IMR-90 (cell line): ENCODE measurements around the gene TBC1D4. TPM values are rescaled to one million over a fixed set of nuclear protein-coding genes. Genes with fewer than 3 reads are reported as not detected.

Source experiments
- ATAC-seq: fragments of 200-7000 bp; cut with Tn5 transposase; 2 replicates; pipeline ENCODE4 v1.9.1; 2020; ENCODE audit warnings: low read depth, mild to moderate bottlenecking, moderate library complexity
- BruUV-seq: library from RNA; stranded (reverse); fragments of 400-500 nt; replicated peaks from 2 replicates; lab custom pipeline; 2021; lab: Mats Ljungman, UMichigan
- CTCF ChIA-PET: fragments of 300-600 bp; formaldehyde crosslinking; extraction: SDS; loops from one replicate; lab custom pipeline; 2021; ENCODE audit warnings: antibody characterized with exemption; lab: Yijun Ruan, JAX
- POLR2A ChIA-PET: fragments of 300-600 bp; sonication (Branson Sonifier 250); formaldehyde crosslinking; loops from one replicate; lab custom pipeline; 2022; ENCODE audit warnings: antibody characterized with exemption; ENCODE audit not compliant: unreplicated experiment; lab: Charles Lee
- DNase-seq: peaks from one replicate; pipeline ENCODE4 v3.0.0; 2013
- H2AFZ ChIP-seq: replicated peaks from 2 replicates; pipeline ENCODE3; 2013; ENCODE audit warnings: low read length, mild to moderate bottlenecking; ENCODE audit not compliant: poor library complexity
- H2AK5ac ChIP-seq: 2 replicates; pipeline ENCODE4 v1.6.1; 2013; ENCODE audit warnings: low read depth, low read length, inconsistent platforms
- H2AK9ac ChIP-seq: replicated peaks from 2 replicates; pipeline ENCODE3; 2013; ENCODE audit warnings: mild to moderate bottlenecking, low read depth, low read length, moderate library complexity; ENCODE audit not compliant: poor library complexity
- H2BK120ac ChIP-seq: 2 replicates; pipeline ENCODE4 v1.6.1; 2013; ENCODE audit warnings: low read depth, low read length, inconsistent platforms
- H2BK15ac ChIP-seq: 3 replicates; pipeline ENCODE4 v1.6.1; 2013; ENCODE audit warnings: low read depth, low read length, inconsistent platforms
- H2BK20ac ChIP-seq: 2 replicates; pipeline ENCODE4 v1.6.1; 2013; ENCODE audit warnings: low read depth, mild to moderate bottlenecking, inconsistent platforms, low read length, moderate library complexity
- H2BK5ac ChIP-seq: 2 replicates; pipeline ENCODE4 v1.6.1; 2013; ENCODE audit warnings: mild to moderate bottlenecking, low read depth, low read length, inconsistent platforms; ENCODE audit not compliant: poor library complexity, severe bottlenecking
- H3K14ac ChIP-seq: replicated peaks from 2 replicates; pipeline ENCODE4 v1.6.1; 2013; ENCODE audit warnings: low read depth, low read length, inconsistent platforms
- H3K18ac ChIP-seq: 2 replicates; pipeline ENCODE4 v1.6.1; 2013; ENCODE audit warnings: low read depth, low read length, control low read depth
- H3K23ac ChIP-seq: 2 replicates; pipeline ENCODE4 v1.6.1; 2013; ENCODE audit warnings: low read depth, low read length, inconsistent platforms
- H3K27ac ChIP-seq: 2 replicates; pipeline ENCODE4 v1.5.1; 2013; ENCODE audit warnings: mild to moderate bottlenecking, control low read depth, low read length; ENCODE audit not compliant: insufficient read depth
- H3K27me3 ChIP-seq: 2 replicates; pipeline ENCODE4 v1.6.1; 2013; ENCODE audit warnings: low read length; ENCODE audit not compliant: control insufficient read depth, insufficient read depth
- H3K36me3 ChIP-seq: 2 replicates; pipeline ENCODE4 v1.6.1; 2013; ENCODE audit warnings: low read length, mixed read lengths; ENCODE audit not compliant: control insufficient read depth, insufficient read depth
- H3K4ac ChIP-seq: 2 replicates; pipeline ENCODE4 v1.6.1; 2013; ENCODE audit warnings: low read depth, low read length, inconsistent platforms
- H3K4me1 ChIP-seq: 2 replicates; pipeline ENCODE4 v1.6.1; 2013; ENCODE audit warnings: low read length, mixed read lengths; ENCODE audit not compliant: control insufficient read depth, insufficient read depth
- H3K4me2 ChIP-seq: 2 replicates; pipeline ENCODE4 v1.6.1; 2013; ENCODE audit warnings: low read depth, mild to moderate bottlenecking, control low read depth, low read length, moderate library complexity
- H3K4me3 ChIP-seq: 2 replicates; pipeline ENCODE4 v1.5.1; 2013; ENCODE audit warnings: low read depth, mild to moderate bottlenecking, control low read depth, low read length, moderate library complexity; ENCODE audit not compliant: insufficient read depth
- H3K56ac ChIP-seq: 2 replicates; pipeline ENCODE4 v1.6.1; 2013; ENCODE audit warnings: low read length, inconsistent platforms; ENCODE audit not compliant: insufficient read depth; ENCODE audit errors: extremely low read depth
- H3K79me1 ChIP-seq, 2 experiments: 2 replicates each; pipeline ENCODE4 v1.6.1; 2013; ENCODE audit warnings: low read length in 2 of 2, inconsistent platforms in 1 of 2, low read depth in 1 of 2
- H3K9ac ChIP-seq: 2 replicates; pipeline ENCODE4 v1.6.1; 2013; ENCODE audit warnings: low read depth, low read length, control low read depth
- H3K9me1 ChIP-seq: 2 replicates; pipeline ENCODE4 v1.6.1; 2013; ENCODE audit warnings: low read length, inconsistent platforms; ENCODE audit not compliant: insufficient read depth
- H3K9me3 ChIP-seq: 2 replicates; pipeline ENCODE4 v1.6.1; 2013; ENCODE audit warnings: low read length; ENCODE audit not compliant: control insufficient read depth, insufficient read depth
- H4K20me1 ChIP-seq: 2 replicates; pipeline ENCODE4 v1.6.1; 2013; ENCODE audit warnings: low read length, inconsistent platforms; ENCODE audit not compliant: insufficient read depth
- H4K5ac ChIP-seq: 2 replicates; pipeline ENCODE4 v1.6.1; 2013; ENCODE audit warnings: mild to moderate bottlenecking, low read depth, low read length, control low read depth
- H4K8ac ChIP-seq, 2 experiments: 2 replicates each; pipeline ENCODE4 v1.6.1; 2013; ENCODE audit warnings: low read depth in 2 of 2, low read length in 2 of 2, control low read depth in 1 of 2, inconsistent platforms in 1 of 2
- H4K91ac ChIP-seq: 2 replicates; pipeline ENCODE4 v1.6.1; 2013; ENCODE audit warnings: low read depth, low read length, inconsistent platforms; ENCODE audit not compliant: insufficient read depth
- CEBPB ChIP-seq: IDR thresholded peaks from 2 replicates; pipeline ENCODE4 v1.6.1; 2012; ENCODE audit warnings: low read depth, low read length, improper control_type of control experiment
- CHD1 ChIP-seq: IDR thresholded peaks from 2 replicates; pipeline ENCODE4 v1.6.1; 2012; ENCODE audit warnings: low read depth, low read length, improper control_type of control experiment
- MAFK ChIP-seq: IDR thresholded peaks from 2 replicates; pipeline ENCODE4 v1.6.1; 2012; ENCODE audit warnings: low read depth, low read length, improper control_type of control experiment
- POLR2A ChIP-seq: IDR thresholded peaks from 2 replicates; pipeline ENCODE4 v1.6.1; 2012; ENCODE audit warnings: mild to moderate bottlenecking, low read depth, low read length
- RFX5 ChIP-seq: IDR thresholded peaks from 2 replicates; pipeline ENCODE4 v1.8.0; 2012; ENCODE audit warnings: low read depth, mild to moderate bottlenecking, low read length, moderate library complexity
- SMC3 ChIP-seq: fragments of 150-350 bp; IDR thresholded peaks from 2 replicates; pipeline ENCODE4 v1.6.1; 2016; ENCODE audit warnings: low read depth, mild to moderate bottlenecking, antibody characterized with exemption, low read length, moderate library complexity
- dilution Hi-C: fragments of 300-500 bp; cut with HindIII; formaldehyde crosslinking; loops from one replicate; pipeline ENCODE4 v1.14.3; 2018; ENCODE audit warnings: low sequenced_read_pairs; ENCODE audit not compliant: unreplicated experiment
- in situ Hi-C: fragments of 300-500 bp; cut with MboI; formaldehyde crosslinking; loops from 3 replicates; pipeline ENCODE4 v1.14.3; 2019; ENCODE audit warnings: low sequenced_read_pairs, inconsistent platforms, mixed read lengths
- intact Hi-C: fragments of 100-400 bp; cut with micrococcal nuclease; formaldehyde crosslinking; loops from 2 replicates; pipeline ENCODE4 v1.10.0; 2022
- polyA plus RNA-seq, 3 experiments: library from polyadenylated mRNA; depleted of rRNA; stranded (reverse); fragments of >200 nt; gene quantifications; 2 replicates each; pipeline ENCODE4 v1.2.3, GENCODE V29; 2012; ENCODE audit warnings: low replicate concordance in 1 of 3
- total RNA-seq: library from RNA; depleted of rRNA; stranded (reverse); fragments of >200 nt; gene quantifications from 2 replicates; pipeline ENCODE4 v1.2.3, GENCODE V29; 2012
- TF ChIP-seq, protein P1 (sequence below): fragments of 150-350 bp; IDR thresholded peaks from 2 replicates; pipeline ENCODE4 v1.6.1; 2017; ENCODE audit warnings: mild to moderate bottlenecking, antibody characterized with exemption, low read length, low read depth

The TBC1D4 gene
- total and polyA plus RNA-seq, 2 of the 4 experiments (the other 2 are of a cell fraction): 7.5 to 22.8 TPM

DNA sequence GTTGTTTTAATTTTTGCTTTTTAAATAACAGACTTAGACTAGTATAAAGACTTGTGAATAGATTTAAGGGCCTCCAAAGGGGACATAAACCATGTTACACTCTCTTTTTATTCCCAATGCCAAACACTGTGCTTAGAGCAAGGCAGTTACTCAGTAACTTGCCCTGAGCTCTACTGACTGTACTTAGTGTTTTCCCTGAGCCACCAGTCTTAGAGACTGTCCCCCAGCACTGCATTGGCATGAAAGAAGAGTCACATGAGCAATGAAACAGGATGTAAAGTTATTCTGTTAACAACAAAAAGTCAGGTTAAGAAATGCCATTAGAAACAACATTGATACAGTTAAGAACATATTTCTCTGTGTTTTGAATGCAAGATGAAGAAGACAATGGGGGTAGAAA is 187.9 kb downstream of the TBC1D4 start:
- no TSS peak for BruUV-seq

More for the DNA sequence above, 187.9 kb downstream of the TBC1D4 start:
- H2AK5ac ChIP-seq: no peak overlapping the region
- ChIA-PET POLR2A (no interaction called here), CTCF (no interaction called here)
- no peak overlapping the region for H4K5ac ChIP-seq
- no peaks in the 10 kb centered on the region for H3K36me3 ChIP-seq
- H3K4me3 ChIP-seq: no peak overlapping the region
- no peak overlapping the region for H3K4me2 ChIP-seq
- no peak overlapping the region for H3K18ac ChIP-seq
- H3K9ac ChIP-seq: no peak overlapping the region
- H3K23ac ChIP-seq: no peak overlapping the region
- no peaks in the 10 kb centered on the region for H3K27me3 ChIP-seq
- no peak for TF ChIP-seq MAFK
- TF ChIP-seq SMC3: no peak
- no peak for TF ChIP-seq CHD1
- TF ChIP-seq, protein P1, sequence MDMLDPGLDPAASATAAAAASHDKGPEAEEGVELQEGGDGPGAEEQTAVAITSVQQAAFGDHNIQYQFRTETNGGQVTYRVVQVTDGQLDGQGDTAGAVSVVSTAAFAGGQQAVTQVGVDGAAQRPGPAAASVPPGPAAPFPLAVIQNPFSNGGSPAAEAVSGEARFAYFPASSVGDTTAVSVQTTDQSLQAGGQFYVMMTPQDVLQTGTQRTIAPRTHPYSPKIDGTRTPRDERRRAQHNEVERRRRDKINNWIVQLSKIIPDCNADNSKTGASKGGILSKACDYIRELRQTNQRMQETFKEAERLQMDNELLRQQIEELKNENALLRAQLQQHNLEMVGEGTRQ: no peak
- no peak for TF ChIP-seq POLR2A
- TF ChIP-seq CEBPB: no peak
- no peak for TF ChIP-seq RFX5
- no peak overlapping the region for H2BK120ac ChIP-seq
- no peak overlapping the region for H2BK5ac ChIP-seq
- H3K4me1 ChIP-seq: no peaks in the 10 kb centered on the region
- ATAC-seq: no peak
- H3K27ac ChIP-seq: no peak overlapping the region
- H3K56ac ChIP-seq: no peak overlapping the region
- H2AK9ac ChIP-seq: no peak overlapping the region
- dilution Hi-C loops: no loop called here
- DNase-seq: no peak
- no peak overlapping the region for H4K91ac ChIP-seq
- H2AFZ ChIP-seq: no peak overlapping the region
- H4K20me1 ChIP-seq: no peaks in the 10 kb centered on the region
- in situ Hi-C loops: no loop called here
- no peak overlapping the region for H2BK15ac ChIP-seq
- 0 out of 2 replicates have a peak, but pooled peaks cover 6% of the 10 kb centered on the region for H3K9me1 ChIP-seq
- H3K79me1 ChIP-seq: no peaks in the 10 kb centered on the region
- no peak overlapping the region for H2BK20ac ChIP-seq
- H3K9me3 ChIP-seq: no peaks in the 10 kb centered on the region
- H3K4ac ChIP-seq: no peak overlapping the region
- no peak overlapping the region for H3K14ac ChIP-seq
- H4K8ac ChIP-seq: no peak overlapping the region
- intact Hi-C loops: no loop called here
